NCI-H510A treated with DMSO at 0.1 percent for 48 hours (cell line): ENCODE results near the gene USF2.
"Not testable (repeated sequence)": the region's sequence is repeated elsewhere in the genome, so short reads cannot be mapped to it uniquely, and the experiment has no call there.

Experiments used
- DNase-seq: peaks from one replicate; lab custom pipeline; 2025; lab: John Stamatoyannopoulos, UW

USF2 gene

GRCh38 chr19:35268536-35269437 is at the start of gene USF2:
TSS of gene USF2 (plus strand) at chr19:35268962. CDS start at chr19:35269102, 140 bp downstream.
- peak; percentile 19 for DNase-seq

DNA sequence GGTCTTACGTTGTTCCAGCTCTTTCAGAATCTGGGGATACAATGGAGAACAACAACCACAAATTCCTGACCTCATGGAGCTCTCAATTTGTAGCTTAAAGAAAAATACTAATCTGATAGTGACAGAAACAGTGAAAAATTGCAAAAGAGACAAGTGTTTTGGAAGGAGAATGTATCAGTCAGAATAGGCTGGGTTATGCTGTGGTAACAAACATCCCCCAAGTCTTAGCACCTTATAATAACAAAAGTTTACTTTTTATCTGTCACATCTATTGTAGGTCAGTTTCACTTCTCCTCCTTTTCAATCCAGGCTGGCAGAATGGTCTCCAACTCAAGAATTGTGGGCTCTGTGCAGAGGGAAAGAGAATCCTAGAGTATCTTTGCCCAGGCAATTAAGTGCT is 49.8 kb upstream of the USF2 start:
- no peak for DNase-seq

- no peak for DNase-seq
Observed at GRCh38 chr19:35220315-35220921, 48.3 kb upstream of the USF2 start.

DNA sequence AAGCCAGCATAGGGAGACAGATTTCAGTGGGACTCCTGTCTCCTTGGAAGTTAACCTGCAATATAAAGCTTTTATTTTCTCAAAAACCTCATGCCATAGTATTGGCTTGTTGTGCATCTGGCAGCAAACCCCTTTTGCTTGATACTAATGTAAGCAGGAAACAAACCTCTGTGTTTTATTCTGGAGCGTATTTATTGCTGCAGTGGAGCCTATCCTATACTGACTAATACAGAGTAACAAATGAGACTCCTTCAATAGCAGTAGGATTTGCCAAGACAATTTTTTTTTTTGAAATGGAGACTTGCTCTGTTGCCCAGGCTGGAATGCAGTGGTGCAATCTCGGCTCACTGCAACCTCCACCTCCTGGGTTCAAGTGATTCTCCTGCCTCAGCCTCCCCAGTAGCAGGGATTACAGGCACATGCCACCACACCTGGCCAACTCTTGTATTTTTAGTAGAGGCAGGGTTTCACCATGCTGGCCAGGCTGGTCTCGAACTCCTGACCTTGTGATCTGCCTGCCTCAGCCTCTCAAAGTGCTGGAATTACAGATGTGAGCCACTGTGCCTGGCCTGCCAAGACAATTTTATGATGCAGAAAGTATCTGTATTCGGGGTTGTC is 47.7 kb upstream of the USF2 start:
- DNase-seq, result not testable (repeated sequence)

DNA sequence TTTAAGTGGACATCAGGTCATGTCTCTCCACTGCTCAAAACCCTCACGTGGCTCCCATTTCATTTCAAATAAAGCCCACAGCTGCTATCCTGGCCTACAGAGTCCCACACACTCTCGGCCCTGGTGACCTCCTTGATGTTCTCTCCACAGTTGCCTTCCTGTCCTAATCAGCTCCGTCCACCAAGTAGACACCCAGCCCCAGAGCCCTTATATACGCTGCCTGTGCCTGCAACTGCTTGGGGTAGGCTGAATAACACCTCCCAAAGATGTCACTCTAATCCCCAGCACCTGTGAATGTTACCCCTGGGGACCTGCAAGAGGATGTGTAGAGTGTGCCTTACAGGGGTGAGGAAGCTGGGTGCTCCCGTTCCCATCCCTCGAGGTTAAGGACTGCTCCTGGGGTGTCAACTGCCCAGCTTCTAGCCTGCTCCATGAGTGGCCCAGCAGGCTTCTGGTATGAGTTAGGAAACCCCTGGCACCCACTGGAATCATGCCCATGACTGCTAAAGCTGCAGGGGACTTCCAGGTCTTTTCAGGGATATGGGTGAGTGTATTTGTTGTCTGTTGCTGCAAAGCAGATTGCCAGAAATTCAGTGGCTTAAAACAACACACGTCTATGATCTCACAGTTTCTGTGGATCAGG is 46.3 kb upstream of the USF2 start:
- DNase-seq, result no peak

- no peak for DNase-seq
Observed at GRCh38 chr19:35223084-35223790, 45.5 kb upstream of the USF2 start.

- no peak for DNase-seq
Observed at GRCh38 chr19:35223862-35224505, 44.8 kb upstream of the USF2 start.

DNA sequence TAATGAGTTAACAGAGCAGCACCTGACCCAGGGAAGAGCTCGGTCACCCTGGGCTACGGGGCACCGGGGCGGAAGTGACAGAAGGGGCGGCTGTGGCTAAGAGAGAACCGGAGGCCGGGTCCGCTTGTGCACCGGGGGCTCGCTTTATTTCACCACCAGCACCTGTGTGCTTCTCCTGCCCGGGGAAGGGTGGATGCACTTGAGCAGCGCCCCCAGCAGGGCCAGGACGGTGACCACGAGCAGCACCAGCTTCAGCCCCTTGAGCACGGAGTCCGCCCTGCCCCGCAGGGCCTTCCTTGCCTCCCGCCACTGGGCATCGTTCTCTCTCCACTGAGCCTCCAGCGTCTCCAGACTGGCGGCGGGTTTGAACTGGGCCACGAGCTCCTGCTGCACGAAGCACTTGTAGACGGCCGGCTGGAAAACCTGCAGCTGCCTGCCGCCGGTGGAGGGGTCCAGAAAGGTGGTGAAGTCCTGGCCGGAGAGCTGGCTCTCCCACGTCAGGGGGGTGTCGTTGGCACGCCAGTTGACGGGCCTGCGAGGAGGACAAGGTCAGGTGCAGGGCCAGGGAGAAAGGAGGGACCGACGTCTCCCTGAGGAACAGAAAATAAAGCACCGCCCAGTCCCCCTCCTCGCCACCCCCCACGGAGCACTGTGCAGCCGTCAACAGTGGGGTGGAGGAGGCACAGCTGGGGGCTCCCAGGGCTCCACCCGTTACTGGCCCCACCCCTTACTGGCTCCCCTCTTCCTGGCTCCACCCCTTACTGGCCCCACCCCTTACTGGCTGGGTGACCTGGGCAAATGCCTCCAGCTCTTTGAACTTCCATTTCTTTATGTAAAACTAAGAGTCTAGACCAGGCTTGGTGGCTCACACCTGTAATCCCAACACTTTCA is 43.8 kb upstream of the USF2 start:
- no peak for DNase-seq

DNA sequence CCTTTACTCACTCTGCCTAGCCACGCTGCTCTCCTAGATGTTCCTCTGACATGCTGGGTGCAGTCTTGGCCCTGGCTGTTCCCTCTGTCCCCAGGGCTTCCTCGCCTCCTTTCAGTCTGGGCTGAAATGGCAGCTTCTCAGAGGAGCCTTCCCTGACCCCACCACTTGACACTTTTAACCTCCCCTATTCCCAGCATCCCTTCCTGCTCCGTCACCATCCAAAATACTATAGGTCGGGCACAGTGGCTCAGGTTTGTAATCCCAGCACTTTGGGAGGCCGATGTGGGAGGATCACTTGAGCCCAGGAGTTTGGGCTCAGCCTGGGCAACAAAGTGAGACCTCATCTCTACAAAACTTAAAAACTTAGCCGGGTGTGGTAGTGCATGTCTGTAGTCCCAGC is 42.8 kb upstream of the USF2 start:
- DNase-seq, result no peak

GRCh38 chr19:35226748-35227147 is 42.0 kb upstream of the USF2 start:
- no peak for DNase-seq

- DNase-seq, result no peak
Observed at GRCh38 chr19:35228177-35228930, 40.4 kb upstream of the USF2 start, which contains the start of gene FAM187B. TSS of gene FAM187B (minus strand) at chr19:35228739. CDS start at chr19:35228680, 59 bp downstream.

DNA sequence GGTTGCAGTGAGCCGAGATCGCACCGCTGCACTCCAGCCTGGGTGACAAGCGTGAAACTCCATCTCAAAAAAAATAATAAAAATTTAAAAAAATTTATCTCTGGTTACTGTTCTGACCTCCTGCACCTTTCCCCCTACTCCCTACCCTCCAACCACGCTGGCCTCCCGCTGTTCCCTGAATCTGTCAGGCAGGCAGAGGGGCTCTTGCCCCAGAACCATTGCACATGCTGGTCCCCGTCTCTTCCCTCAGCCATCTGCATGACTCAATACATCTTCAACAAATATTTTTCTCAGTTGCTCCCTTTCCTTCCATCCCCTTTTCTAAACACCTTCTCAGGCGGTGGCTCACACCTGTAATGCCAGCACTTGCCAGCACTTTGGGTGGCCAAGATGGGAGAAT is 39.2 kb upstream of the USF2 start:
- no peak for DNase-seq

- DNase-seq, result no peak
Observed at GRCh38 chr19:35231956-35232645, 36.7 kb upstream of the USF2 start.

DNA sequence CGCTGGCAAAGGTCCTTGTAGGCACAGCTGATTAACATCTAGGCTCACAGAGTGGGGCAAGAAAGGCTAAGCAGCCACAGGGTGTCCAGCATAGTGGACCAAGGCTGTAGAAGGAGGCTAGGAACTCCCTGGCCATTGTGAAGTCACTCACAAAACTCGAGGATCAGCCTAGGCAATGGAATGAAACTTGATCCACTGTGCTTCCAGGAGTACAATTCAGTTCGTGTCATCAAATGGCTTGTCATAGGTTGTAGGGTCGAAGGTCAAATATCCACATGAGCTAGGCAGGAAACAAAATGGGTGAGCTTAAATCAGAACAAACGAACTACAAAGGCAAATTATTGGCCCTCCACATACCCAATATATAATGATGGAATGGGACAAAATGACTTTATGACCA is 35.9 kb upstream of the USF2 start:
- DNase-seq, result no peak

GRCh38 chr19:35236638-35237400 is 31.9 kb upstream of the USF2 start:
- DNase-seq, result no peak

- not testable (repeated sequence) for DNase-seq
Observed at GRCh38 chr19:35239597-35239996, 29.2 kb upstream of the USF2 start.

GRCh38 chr19:35240327-35240726 is 28.4 kb upstream of the USF2 start:
- no peak for DNase-seq

DNA sequence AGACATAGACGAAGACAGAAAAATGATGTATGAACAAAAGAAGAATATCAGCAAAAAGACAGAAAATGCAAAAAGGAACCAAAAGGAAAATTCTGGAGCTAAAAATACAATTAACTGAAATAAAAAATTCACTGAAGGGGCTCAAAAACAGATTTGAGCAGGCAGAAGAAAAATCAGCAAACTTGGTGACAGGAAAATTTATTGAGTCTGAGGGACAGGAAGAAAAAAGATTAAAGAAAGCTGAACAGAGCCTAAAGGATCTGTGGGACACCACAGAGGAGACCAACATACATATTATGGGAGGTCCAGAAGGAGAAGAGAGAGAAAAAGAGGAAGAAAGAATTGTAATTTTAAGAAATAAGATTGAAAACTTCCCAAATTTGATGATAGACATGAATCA is 27.3 kb upstream of the USF2 start:
- no peak for DNase-seq
